ENCODE data around the gene METTL2A.
"Not testable (repeated sequence)": the region's sequence is repeated elsewhere in the genome, so short reads cannot be mapped to it uniquely, and the experiment has no call there.

The METTL2A gene

GRCh38 chr17:62423647-62424461, at the start of gene METTL2A:
Gene METTL2A, plus strand, starts transcription at chr17:62423897. Its CDS starts 6 bp downstream, at chr17:62423903.
- peak; percentile 86 for DNase-seq (ENCODE audit: low spot score)

GRCh38 chr17:62380253-62380652, 43.4 kb upstream of the METTL2A start, which contains the start of gene EFCAB3:
Gene EFCAB3, plus strand, starts transcription at chr17:62380553. Its CDS starts 2,427 bp downstream, at chr17:62382980.
- no peak for DNase-seq (ENCODE audit: low spot score)

GRCh38 chr17:62381561-62381960, 42.1 kb upstream of the METTL2A start:
- DNase-seq (ENCODE audit: low spot score) = no peak

- no peak for DNase-seq (ENCODE audit: low spot score)
Measured at GRCh38 chr17:62388856-62389255, 34.8 kb upstream of the METTL2A start.

GRCh38 chr17:62392908-62393307, 30.8 kb upstream of the METTL2A start:
- no peak for DNase-seq (ENCODE audit: low spot score)

GRCh38 chr17:62398891-62399290, 24.8 kb upstream of the METTL2A start:
- DNase-seq (ENCODE audit: low spot score) = no peak

- no peak for DNase-seq (ENCODE audit: low spot score)
Measured at GRCh38 chr17:62405451-62405850, 18.2 kb upstream of the METTL2A start.

GRCh38 chr17:62413090-62413489, 10.6 kb upstream of the METTL2A start:
- DNase-seq (ENCODE audit: low spot score) = not testable (repeated sequence)

GRCh38 chr17:62426214-62426613, 2.5 kb downstream of the METTL2A start:
- not testable (repeated sequence) for DNase-seq (ENCODE audit: low spot score)

- DNase-seq (ENCODE audit: low spot score) = not testable (repeated sequence)
Measured at GRCh38 chr17:62435251-62435650, 11.6 kb downstream of the METTL2A start.

GRCh38 chr17:62441181-62441580, 17.5 kb downstream of the METTL2A start:
- not testable (repeated sequence) for DNase-seq (ENCODE audit: low spot score)

- no peak for DNase-seq (ENCODE audit: low spot score)
Measured at GRCh38 chr17:62444063-62444462, 20.4 kb downstream of the METTL2A start.

GRCh38 chr17:62445791-62446190, 22.1 kb downstream of the METTL2A start:
- DNase-seq (ENCODE audit: low spot score) = not testable (repeated sequence)

- not testable (repeated sequence) for DNase-seq (ENCODE audit: low spot score)
Measured at GRCh38 chr17:62452195-62452594, 28.5 kb downstream of the METTL2A start.

- DNase-seq (ENCODE audit: low spot score) = not testable (repeated sequence)
Measured at GRCh38 chr17:62453041-62453440, 29.3 kb downstream of the METTL2A start.

- peak; percentile 14 for DNase-seq (ENCODE audit: low spot score)
Measured at GRCh38 chr17:62453656-62454055, 30.0 kb downstream of the METTL2A start.

GRCh38 chr17:62454111-62454510, 30.4 kb downstream of the METTL2A start:
- not testable (repeated sequence) for DNase-seq (ENCODE audit: low spot score)

- no peak for DNase-seq (ENCODE audit: low spot score)
Measured at GRCh38 chr17:62456016-62456415, 32.3 kb downstream of the METTL2A start.

- DNase-seq (ENCODE audit: low spot score) = not testable (repeated sequence)
Measured at GRCh38 chr17:62458483-62458882, 34.8 kb downstream of the METTL2A start.

GRCh38 chr17:62464422-62464821, 40.7 kb downstream of the METTL2A start:
- DNase-seq (ENCODE audit: low spot score) = not testable (repeated sequence)

- DNase-seq (ENCODE audit: low spot score) = not testable (repeated sequence)
Measured at GRCh38 chr17:62465271-62465670, 41.6 kb downstream of the METTL2A start.

GRCh38 chr17:62470666-62471379, 47.1 kb downstream of the METTL2A start:
- DNase-seq (ENCODE audit: low spot score) = peak; percentile 76

- not testable (repeated sequence) for DNase-seq (ENCODE audit: low spot score)
Measured at GRCh38 chr17:62471380-62471880, 47.7 kb downstream of the METTL2A start.
